AML-193 (cell line): ENCODE data around the gene HIF3A.
A peak's percentile ranks its signal among the peaks of the same experiment; 100 is the strongest.

Experiments used
- DNase-seq, 2 experiments: peaks; one replicate each; lab custom pipeline; 2025; lab: John Stamatoyannopoulos, UW

HIF3A gene

DNA sequence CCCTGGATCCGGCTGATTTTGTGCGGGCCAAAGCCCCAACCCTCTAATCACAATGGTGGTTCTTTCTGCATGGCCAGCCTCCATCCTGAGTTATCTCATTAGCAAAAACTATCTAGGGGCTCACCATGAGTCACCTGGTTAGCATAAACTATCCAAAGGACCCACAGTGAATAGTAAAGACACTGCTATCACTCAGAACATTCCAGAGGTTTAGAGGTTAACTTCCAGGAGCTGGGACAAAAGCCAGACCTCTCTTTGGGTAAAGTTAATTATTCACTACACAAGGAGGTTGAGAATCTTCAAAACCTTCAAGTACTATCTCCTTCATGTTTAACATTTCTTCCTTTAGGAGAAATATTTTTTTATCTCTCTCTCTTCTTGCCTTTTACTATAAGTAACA lies 31.2 kb downstream of the HIF3A start:
- no peak for DNase-seq

GRCh38 chr19:46330319-46330918 lies 33.6 kb downstream of the HIF3A start:
- DNase-seq, result no peak

- DNase-seq, result no peak
These were observed 40.6 kb downstream of the HIF3A start for GRCh38 chr19:46337487-46337886.

DNA sequence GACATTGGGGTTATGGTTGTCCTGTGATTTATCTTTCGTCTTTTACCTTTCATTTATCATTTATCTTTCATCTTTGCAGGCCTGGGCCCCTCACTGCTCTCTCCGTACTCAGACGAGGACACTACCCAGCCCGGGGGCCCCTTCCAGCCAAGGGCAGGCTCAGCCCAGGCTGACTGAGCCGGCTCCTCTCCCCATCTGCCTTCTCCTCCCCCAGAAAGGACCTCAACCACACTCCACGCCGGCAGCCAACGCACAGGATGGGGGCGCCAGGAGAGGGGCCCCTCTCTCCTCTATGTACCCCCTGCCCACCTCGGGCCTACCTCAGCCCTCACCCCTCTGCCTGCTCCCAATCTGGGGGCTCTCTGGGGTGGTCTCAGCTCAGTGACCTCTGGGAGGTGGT lies 42.6 kb downstream of the HIF3A start:
- DNase-seq, result no peak

- DNase-seq, result no peak
These were observed 43.3 kb downstream of the HIF3A start for GRCh38 chr19:46340051-46340659.

GRCh38 chr19:46341937-46342336 lies 45.1 kb downstream of the HIF3A start:
- no peak for DNase-seq

DNA sequence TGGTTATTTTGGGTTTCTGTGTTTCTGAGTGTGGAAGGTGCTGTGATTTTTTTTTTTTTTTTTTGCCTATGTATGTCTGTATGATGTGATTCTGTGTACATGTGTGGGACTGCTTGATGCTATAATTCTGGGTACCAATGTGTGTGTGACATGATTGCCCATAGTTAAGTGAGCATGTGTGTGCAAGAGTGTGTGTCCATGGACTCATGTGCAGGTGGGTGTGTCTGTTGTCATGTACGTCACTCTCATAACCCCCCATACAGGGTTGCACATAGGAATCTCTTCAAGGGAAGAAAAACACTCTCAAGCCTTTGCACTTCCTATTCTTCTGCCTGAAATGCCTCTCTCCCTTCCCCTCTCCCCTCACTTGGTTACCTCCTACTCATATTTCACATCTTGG lies 47.5 kb downstream of the HIF3A start:
- no peak for DNase-seq

GRCh38 chr19:46345157-46345556 lies 48.3 kb downstream of the HIF3A start:
- no peak for DNase-seq

GRCh38 chr19:46346821-46347571 lies 50.2 kb downstream of the HIF3A start, which contains the start of gene PPP5C:
Gene PPP5C, plus strand, starts transcription at chr19:46347087. Its CDS starts 10 bp downstream, at chr19:46347097.
- peak; percentile 89 to 90 for DNase-seq

- DNase-seq, result no peak
These were observed 50.7 kb downstream of the HIF3A start for GRCh38 chr19:46347572-46347883.

- DNase-seq, result no peak
These were observed 51.1 kb downstream of the HIF3A start for GRCh38 chr19:46347985-46348384.

DNA sequence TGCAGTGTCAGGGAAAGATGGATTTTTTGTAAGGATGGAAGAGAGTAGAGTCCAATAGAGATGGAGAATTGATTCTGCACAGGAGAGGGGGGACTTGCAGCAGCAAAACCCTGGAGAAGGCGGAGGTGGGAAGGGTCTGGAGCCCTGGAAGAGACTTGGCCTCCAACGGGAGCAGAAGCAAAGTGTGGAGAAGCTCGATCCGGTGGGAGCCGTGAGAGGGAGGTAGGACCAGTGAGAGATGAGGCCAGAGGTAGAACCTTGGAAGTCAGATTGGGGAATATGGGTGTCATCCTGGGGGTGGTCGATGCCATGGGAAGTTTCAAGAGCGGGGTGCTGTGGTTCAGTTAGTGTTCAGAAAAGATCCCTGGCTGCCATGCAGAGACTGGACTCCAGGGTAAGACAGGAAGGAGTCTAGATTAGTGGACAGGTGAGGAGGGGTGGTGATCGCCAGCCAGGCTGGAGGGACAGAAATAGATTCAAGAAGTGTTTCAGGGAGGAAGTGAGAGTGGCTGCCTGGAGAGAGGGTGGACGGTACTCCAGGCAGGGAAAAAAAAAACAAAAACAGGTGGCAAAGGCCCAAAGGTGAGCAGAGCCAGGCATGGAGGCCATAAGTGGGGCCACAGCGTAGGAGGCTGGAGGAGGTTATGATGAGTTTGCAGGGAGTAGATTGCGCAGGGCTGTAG lies 52.6 kb downstream of the HIF3A start:
- DNase-seq, result no peak

DNA sequence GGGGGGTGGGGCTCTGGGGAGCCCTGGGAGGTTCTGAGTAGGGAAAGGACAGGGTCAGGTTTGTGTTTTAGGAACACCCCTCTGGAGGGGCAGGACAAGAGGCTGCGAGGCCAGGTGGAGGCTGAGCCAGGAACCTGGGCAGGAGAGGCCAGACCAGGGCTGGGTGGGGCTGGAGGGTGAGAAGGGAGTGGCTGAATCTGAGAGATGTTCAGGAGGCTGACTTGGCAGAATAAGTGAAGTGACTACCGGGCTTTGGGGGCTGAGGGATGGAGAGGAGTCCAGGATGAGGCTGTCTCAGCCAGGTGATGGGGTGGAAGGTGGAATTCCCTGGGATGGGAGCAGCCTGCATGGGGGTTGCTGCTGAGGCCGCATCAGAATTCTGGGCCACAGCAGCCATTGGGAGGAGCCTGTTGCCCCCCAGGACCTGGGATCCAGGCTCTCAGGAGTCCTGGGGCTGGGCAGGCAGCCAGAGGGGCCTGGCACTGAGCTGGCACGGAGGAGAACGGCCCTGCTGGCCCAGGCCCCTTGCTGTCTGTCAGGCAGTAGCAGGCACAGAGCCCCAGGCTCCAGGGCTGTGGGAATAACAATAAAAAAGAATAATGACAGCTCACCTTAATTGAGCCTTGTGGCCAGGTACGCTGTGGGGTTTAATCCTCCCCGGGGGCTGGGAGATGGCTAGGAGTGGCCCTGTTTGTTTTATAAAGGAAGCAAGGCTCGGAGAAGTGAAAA lies 53.4 kb downstream of the HIF3A start:
- DNase-seq, result no peak

GRCh38 chr19:46350758-46351159 lies 53.9 kb downstream of the HIF3A start:
- DNase-seq, result peak; percentile 34 to 37

DNA sequence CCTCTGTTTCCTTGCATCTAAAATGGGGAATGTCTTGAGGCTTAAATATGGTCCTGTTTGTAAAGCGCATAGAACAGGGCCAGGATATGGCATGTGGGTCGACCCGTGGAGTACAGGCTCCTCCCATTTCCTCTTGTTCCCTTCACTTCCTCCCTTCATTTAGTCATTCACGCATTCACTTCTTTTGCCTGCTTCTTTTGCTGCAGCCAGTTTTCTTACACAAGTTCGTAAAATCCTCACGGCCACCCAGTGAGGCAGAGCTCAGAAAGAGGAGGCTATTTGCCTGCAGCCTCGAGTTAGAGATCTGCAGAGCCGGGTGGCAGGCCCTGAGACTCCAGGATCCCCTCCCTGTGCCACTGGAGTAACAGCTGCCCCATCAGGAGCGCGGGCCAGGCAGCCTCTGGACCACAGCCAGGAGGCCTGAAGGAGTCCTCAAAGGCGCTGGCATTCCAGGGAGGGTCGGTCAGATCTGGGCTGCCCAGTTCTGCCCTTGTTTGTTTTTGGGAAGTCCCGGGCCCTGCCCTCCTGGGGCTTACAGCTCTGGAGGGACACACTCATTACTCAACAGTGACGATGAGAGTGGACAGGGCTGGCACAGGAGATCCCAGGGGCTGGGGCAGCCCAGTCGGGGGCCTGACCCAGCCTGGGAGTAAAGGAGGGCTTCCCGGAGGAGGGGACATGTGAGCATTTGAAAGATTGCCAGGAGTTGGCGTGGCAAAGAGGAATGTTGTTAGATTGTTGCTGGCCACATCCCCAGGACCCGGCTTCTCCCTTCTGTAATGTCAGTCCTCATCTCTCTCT lies 54.6 kb downstream of the HIF3A start:
- peak; percentile 22 to 33 for DNase-seq

DNA sequence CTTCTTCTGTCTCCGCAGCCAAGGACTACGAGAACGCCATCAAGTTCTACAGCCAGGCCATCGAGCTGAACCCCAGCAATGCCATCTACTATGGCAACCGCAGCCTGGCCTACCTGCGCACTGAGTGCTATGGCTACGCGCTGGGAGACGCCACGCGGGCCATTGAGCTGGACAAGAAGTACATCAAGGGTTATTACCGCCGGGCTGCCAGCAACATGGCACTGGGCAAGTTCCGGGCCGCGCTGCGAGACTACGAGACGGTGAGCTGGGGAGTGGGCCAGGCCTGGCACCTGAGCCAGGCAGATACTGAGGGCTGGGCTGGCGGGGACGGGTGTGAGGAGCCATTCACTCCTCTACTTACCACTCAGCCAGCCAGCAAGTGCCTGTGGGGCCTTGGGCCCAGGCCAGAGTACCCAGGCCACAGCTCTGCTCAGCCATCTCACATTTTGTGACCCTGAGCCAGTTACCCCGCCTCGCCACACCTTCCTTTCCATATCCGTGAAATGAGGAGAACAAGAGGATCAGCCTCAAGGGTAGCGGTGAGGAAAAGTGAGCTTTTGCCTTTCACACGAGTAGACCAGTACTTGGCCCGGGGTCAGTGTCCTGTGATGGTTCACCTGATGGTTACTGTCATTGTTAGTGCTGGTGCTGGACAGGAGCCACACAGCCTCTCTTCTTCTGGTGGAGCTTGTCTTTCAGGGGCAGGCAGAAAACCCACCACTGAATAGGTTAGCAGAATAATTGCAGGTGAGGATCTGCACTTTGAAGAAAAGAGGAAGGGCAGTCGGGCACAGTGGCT lies 57.1 kb downstream of the HIF3A start:
- no peak for DNase-seq

- no peak for DNase-seq
These were observed 58.6 kb downstream of the HIF3A start for GRCh38 chr19:46355234-46356148.

DNA sequence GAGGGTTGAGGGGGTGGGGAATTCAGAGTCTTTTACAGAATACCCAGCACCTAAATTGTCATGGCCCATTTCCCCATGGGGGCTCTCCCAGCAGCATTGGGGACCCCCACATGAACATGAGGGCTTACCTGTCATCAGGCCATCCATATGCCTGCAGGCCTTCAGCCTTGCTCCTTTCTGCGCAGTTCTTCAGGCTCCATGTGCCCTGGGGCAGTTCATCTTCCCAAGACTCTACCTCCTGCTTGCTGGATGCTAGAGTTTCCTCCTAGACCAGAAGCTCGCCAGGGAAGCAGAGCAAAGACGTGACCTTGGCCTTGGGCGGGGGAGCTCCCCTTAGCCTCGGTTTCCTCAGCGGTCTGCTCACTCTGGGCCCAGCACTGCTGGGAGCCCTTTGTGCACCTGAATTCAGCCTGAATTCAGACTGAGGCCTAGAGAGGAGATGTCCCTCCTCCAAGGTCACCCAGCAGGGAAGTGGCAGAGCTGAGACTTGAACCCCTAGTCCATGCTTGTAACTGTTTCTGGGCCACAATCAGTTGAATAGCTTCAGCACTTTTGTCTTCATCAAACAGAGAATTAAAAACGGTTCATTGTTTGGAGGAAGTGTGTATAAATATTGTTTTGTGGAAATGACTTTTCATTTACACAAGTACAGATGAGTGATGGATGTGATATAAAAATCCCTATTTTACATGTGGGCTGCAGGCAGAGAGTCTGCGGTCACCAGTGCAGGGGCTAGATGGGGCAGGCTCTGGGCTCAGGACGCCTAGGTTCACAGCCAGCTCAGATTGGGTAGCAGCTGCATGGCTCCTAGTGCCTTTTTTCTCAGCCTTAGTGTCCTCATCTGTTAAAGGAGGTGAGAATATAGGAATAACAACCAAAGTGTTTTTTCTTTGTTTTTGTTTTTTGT lies 59.6 kb downstream of the HIF3A start:
- no peak for DNase-seq
